Transverse colon (tissue), 4 donors: ENCODE data around the gene APOA1. TPM values are rescaled to one million over a fixed set of nuclear protein-coding genes. Genes with fewer than 3 reads are reported as not detected.

Experiments
- DNase-seq: peaks from one replicate; pipeline ENCODE4 v3.0.0-alpha.2; 2019
- H3K27ac ChIP-seq, 4 donors: fragments of 200-600 bp; sonication (generic); 2 replicates each; pipeline ENCODE4 v1.5.1; 2016 to 2018; ENCODE audit warnings: inconsistent platforms in 4 of 4
- H3K27me3 ChIP-seq: fragments of 200-600 bp; sonication (generic); 2 replicates; pipeline ENCODE4 v1.5.1; 2017; ENCODE audit warnings: inconsistent platforms
- H3K36me3 ChIP-seq, 4 donors: fragments of 200-600 bp; sonication (generic); 2 replicates each; pipeline ENCODE4 v1.5.1; 2017 to 2019; ENCODE audit warnings: inconsistent platforms in 4 of 4
- H3K4me1 ChIP-seq, 4 donors: fragments of 200-600 bp; sonication (generic); 2 replicates each; pipeline ENCODE4 v1.5.1; 2017 to 2020; ENCODE audit warnings: inconsistent platforms in 4 of 4
- H3K4me3 ChIP-seq, 4 donors: fragments of 200-600 bp; sonication (generic); 1 replicate in 1 of 4; 2 replicates in 3 of 4; pipeline versions ENCODE4 v1.5.1 to v1.6.1; 2017 to 2019; ENCODE audit warnings: inconsistent platforms in 4 of 4
- H3K9me3 ChIP-seq, 2 donors: fragments of 200-600 bp; sonication (generic); 2 replicates each; pipeline ENCODE4 v1.5.1; 2017 to 2019; ENCODE audit warnings: inconsistent platforms in 2 of 2
- EP300 ChIP-seq: sonication (generic); formaldehyde crosslinking; IDR thresholded peaks from one replicate; pipeline ENCODE4 v1.6.1; 2017; ENCODE audit warnings: antibody characterized with exemption, low read depth
- POLR2A ChIP-seq: fragments of 450-650 bp; IDR thresholded peaks from one replicate; pipeline ENCODE4 v1.6.1; 2016; ENCODE audit warnings: antibody characterized with exemption, mild to moderate bottlenecking, moderate library complexity
- POLR2AphosphoS5 ChIP-seq, 3 donors: sonication (generic); formaldehyde crosslinking; IDR thresholded peaks; one replicate each; pipeline ENCODE4 v1.6.1; 2016; ENCODE audit warnings: antibody characterized with exemption in 3 of 3
- WGBS, 2 donors: methylation state at CpG; one replicate each; pipeline ENCODE4 v1.1.5; 2018; ENCODE audit warnings: low coverage in 1 of 2; 5-methylcytosine and 5-hydroxymethylcytosine counted together
- in situ Hi-C, 4 donors: fragments of 200-750 bp; cut with MboI; loops; one replicate each; pipeline versions ENCODE4 v1.15.0 to v1.15.1; 2017; ENCODE audit warnings: low sequenced_read_pairs in 3 of 4, low pct_ligation_motif_present in 1 of 4, low pct_unique_long_range_greater_than_20kb in 1 of 4
- intact Hi-C: fragments of 100-400 bp; cut with DNase I; formaldehyde crosslinking; loops from one replicate; pipeline ENCODE4 v1.15.1; 2023; ENCODE audit warnings: low total_unique reads
- total RNA-seq, 4 donors: library from RNA; depleted of rRNA; stranded (reverse); fragments of >200 nt; gene quantifications; one replicate each; pipeline ENCODE4 v1.1.0, GENCODE V29; 2016
- TF ChIP-seq, protein P1 (sequence below), 5 experiments: fragments of 200-600 bp in 3 of 5; fragments of 450-650 bp in 2 of 5; sonication (generic) in 3 of 5; IDR thresholded peaks; 1 replicate in 2 of 5; 2 replicates in 3 of 5; pipeline ENCODE4 v1.5.1; 2016 to 2017; ENCODE audit warnings: antibody characterized with exemption in 5 of 5, inconsistent platforms in 3 of 5, mild to moderate bottlenecking in 2 of 5, moderate library complexity in 1 of 5

Gene APOA1
- total RNA-seq, 4 donors from 2014 or later, result 169 TPM; not detected in 3

DNA sequence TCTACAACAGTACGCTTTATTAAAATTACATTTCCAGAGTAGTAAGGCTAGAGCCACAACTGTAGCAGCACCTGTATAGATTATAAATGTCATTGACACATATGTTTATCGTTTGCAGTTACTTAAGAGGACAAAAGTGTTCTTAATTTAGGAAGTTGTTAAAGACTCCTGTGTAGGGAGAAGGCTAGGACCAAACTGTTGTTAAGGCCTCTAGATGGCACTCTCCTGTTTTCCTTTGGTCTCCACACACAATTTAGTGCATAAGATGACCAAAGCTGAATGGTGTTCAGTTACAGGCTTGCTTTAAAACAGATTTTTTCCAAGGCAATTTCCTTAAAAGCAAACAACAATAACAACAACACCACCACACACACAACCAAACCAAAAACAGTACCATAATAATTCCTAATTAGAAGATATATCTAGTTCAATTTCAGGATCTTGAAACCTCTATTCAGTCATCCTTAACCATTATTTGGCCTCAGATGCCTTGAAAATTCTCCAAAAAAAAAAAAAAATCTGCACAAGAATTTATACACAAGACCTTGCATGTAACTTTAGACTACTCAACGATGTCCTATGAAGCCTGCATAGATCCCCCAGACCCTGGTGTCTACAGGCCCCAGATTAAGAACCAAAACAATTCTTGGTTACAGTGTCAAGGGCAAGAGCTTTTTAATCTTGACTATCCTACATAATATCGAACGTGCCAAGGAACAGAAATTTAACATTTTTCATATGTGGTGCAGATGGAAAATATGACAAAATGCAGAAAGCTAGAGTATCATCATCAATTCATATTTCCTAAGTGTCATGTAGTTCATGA, 42.6 kb upstream of the APOA1 start:
- DNase-seq, result no peak

DNA sequence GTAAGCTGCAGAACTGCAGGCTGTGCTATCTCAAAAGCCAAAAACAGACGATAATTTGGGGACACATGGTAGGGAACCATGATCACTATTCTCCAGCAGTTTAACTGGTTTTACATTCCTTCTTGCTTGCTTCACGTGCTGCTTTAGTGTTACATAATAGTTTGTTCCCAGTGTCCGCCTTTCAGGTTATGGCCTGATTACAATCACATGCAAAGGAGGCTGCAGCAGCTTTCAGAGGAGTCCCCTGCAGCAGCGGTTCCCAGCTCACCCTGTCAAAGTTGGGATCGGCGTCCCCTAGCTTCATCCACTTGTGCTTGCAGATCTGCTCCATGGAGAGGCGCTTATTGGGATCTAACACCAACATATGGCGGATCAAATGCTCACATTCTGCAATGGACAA, 39.2 kb upstream of the APOA1 start:
- H3K4me3 ChIP-seq, result no peak overlapping the region
- no peaks in the 10 kb centered on the region for H3K27me3 ChIP-seq
- no peak for DNase-seq
- H3K4me1 ChIP-seq, result peaks cover 0 to 5% (median 0%) of the 10 kb centered on the region in 4 donors
- TF ChIP-seq EP300, result no peak
- TF ChIP-seq POLR2AphosphoS5 (IDR thresholded peaks at IDR 0.05), result no peak
- TF ChIP-seq, protein P1, sequence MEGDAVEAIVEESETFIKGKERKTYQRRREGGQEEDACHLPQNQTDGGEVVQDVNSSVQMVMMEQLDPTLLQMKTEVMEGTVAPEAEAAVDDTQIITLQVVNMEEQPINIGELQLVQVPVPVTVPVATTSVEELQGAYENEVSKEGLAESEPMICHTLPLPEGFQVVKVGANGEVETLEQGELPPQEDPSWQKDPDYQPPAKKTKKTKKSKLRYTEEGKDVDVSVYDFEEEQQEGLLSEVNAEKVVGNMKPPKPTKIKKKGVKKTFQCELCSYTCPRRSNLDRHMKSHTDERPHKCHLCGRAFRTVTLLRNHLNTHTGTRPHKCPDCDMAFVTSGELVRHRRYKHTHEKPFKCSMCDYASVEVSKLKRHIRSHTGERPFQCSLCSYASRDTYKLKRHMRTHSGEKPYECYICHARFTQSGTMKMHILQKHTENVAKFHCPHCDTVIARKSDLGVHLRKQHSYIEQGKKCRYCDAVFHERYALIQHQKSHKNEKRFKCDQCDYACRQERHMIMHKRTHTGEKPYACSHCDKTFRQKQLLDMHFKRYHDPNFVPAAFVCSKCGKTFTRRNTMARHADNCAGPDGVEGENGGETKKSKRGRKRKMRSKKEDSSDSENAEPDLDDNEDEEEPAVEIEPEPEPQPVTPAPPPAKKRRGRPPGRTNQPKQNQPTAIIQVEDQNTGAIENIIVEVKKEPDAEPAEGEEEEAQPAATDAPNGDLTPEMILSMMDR (IDR thresholded peaks at IDR 0.05), result no peak
- no peak for TF ChIP-seq POLR2A
- intact Hi-C loops (loop anchor here (5.0 kb wide), 1 partner anchor 231 kb away; no protein-coding TSS in a partner anchor), in situ Hi-C loops (loop anchor here in 3 of 4 donors (5.0 to 10.0 kb wide), 3 partner anchors 226 to 231 kb away; no protein-coding TSS in a partner anchor)
- H3K9me3 ChIP-seq, result no peaks in the 10 kb centered on the region
- no peak overlapping the region for H3K27ac ChIP-seq
- H3K36me3 ChIP-seq, result peaks cover 0 to 14% (median 6%) of the 10 kb centered on the region in 4 donors
- 73 to 97% methylated on average over 3 to 8 of the region's 8 CpGs for WGBS, 2 donors

More for the DNA sequence above, 42.6 kb upstream of the APOA1 start:
- no peaks in the 10 kb centered on the region for H3K9me3 ChIP-seq
- intact Hi-C loops (loop anchor here (5.0 to 10.0 kb wide), 2 partner anchors 227 to 345 kb away; no protein-coding TSS in a partner anchor), in situ Hi-C loops (loop anchor here (5.0 to 10.0 kb wide), 3 partner anchors 222 to 227 kb away; no protein-coding TSS in a partner anchor)
- TF ChIP-seq, protein P1 (IDR thresholded peaks at IDR 0.05), result peak; percentile 56 to 61 (median 60)
- TF ChIP-seq EP300, result no peak
- no peak overlapping the region for H3K4me3 ChIP-seq
- no peak overlapping the region for H3K27ac ChIP-seq
- peaks cover 0 to 5% (median 0%) of the 10 kb centered on the region in 4 donors for H3K36me3 ChIP-seq
- WGBS, 2 donors, result 45 to 53% methylated on average over 2 to 5 of the region's 5 CpGs
- no peaks in the 10 kb centered on the region for H3K27me3 ChIP-seq
- peaks cover 0 to 5% (median 0%) of the 10 kb centered on the region in 4 donors for H3K4me1 ChIP-seq

DNA sequence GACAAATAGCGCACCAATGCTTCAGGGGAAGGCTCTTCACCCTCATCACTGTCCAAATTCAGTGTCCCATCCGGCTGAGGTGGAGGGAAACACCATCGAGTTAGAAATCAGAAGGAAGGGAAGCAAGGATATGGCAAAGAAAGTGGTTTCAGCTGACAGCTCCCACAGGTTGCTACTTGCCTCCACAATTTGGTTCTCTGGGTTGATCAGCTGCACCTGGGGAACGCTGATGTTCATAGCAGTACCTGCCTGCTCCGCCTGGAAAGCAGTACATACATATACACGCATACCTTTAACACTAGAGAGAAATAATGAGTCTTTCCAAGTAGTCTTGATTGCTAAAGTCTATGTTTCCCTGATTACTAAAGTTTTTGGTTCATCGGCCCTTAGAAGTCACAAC, 37.8 kb upstream of the APOA1 start:
- in situ Hi-C loops, result loop anchor here in 3 of 4 donors (5.0 to 10.0 kb wide), 3 partner anchors 227 to 232 kb away; no protein-coding TSS in a partner anchor
- WGBS, 2 donors, result 92 to 95% methylated on average over 4 to 7 of the region's 7 CpGs
- H3K27ac ChIP-seq, result no peak overlapping the region

More for the DNA sequence above, 37.8 kb upstream of the APOA1 start:
- H3K4me1 ChIP-seq, result peaks cover 0 to 8% (median 0%) of the 10 kb centered on the region in 4 donors
- no peak overlapping the region for H3K4me3 ChIP-seq
- no peak for DNase-seq
- H3K27me3 ChIP-seq, result no peaks in the 10 kb centered on the region
- TF ChIP-seq, protein P1 (IDR thresholded peaks at IDR 0.05), result no peak
- TF ChIP-seq EP300 (no peak), POLR2A (no peak), POLR2AphosphoS5 (IDR thresholded peaks at IDR 0.05) (no peak)
- intact Hi-C loops, result loop anchor here (5.0 kb wide), 1 partner anchor 232 kb away; no protein-coding TSS in a partner anchor
- no peaks in the 10 kb centered on the region for H3K9me3 ChIP-seq
- peaks cover 0 to 23% (median 6%) of the 10 kb centered on the region in 4 donors for H3K36me3 ChIP-seq
